Thyroid gland (tissue), 4 donors: Measurements from ENCODE around the gene FKRP.

ENCODE experiments used
- CTCF ChIP-seq, 6 experiments: fragments of 200-600 bp in 3 of 6; fragments of 450-650 bp in 3 of 6; sonication (generic) in 3 of 6; IDR thresholded peaks; one replicate each; pipeline ENCODE4 v1.5.1; 2016 to 2019; ENCODE audit warnings: antibody characterized with exemption in 6 of 6, mild to moderate bottlenecking in 2 of 6, inconsistent platforms in 1 of 6, moderate library complexity in 1 of 6
- POLR2A ChIP-seq, 2 donors: fragments of 450-650 bp; IDR thresholded peaks; one replicate each; pipeline ENCODE4 v1.6.1; 2017; ENCODE audit warnings: antibody characterized with exemption in 2 of 2, mild to moderate bottlenecking in 2 of 2, moderate library complexity in 1 of 2

GRCh38 chr19:46717034-46717715 is 28.7 kb upstream of the FKRP start, which contains the start of gene PRKD2:
- no peak for TF ChIP-seq CTCF (IDR thresholded peaks at IDR 0.05)
- TF ChIP-seq POLR2A (IDR thresholded peaks at IDR 0.05) = peak in 1 of 2 donors; percentile 48
